ENCODE measurements around the gene PANK4. TPM values are rescaled to one million over a fixed set of nuclear protein-coding genes. Genes with fewer than 3 reads are reported as not detected.
"Not testable (repeated sequence)": the region's sequence is repeated elsewhere in the genome, so short reads cannot be mapped to it uniquely, and the experiment has no call there.

PANK4 gene
- polyA plus RNA-seq, 1 donor, result 27.5 TPM

DNA sequence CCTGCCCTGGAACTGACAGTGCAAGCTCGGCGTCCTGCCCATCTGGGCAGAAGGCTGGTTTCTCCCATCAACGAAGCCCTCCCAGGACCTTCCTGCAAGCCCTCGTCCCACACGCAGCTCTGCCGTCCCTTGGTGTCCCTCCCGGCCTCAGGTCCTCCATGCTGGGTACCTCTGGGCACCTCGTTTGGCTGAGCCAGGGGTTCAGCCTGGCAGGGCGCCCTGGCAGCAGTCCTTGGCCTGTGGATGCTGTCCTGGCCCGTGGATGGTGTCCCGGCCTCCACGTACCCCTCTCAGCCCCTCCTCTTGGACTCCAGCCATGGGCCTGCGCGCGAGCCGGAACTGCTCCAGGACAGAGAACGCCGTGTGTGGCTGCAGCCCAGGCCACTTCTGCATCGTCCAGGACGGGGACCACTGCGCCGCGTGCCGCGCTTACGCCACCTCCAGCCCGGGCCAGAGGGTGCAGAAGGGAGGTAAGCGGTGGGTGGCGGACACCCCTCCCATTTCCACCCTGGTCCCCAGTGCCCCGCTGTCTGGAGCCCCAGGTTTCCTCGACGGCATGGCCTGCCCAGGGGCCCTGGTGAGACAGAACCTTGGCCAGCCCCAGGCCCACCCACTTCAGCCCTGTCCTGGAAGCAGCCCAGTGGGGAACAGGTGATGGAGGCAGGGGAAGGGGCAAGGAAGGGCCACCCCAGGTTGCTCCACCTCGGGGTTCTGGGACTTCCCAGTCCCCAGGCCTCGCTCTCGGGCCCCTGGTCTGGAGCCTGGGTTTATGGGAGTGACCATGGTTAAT lies 33.3 kb upstream of the PANK4 start:
- DNase-seq, result no peak

- DNase-seq, result no peak
These were observed 32.5 kb upstream of the PANK4 start for GRCh38 chr1:2558861-2559260.

DNA sequence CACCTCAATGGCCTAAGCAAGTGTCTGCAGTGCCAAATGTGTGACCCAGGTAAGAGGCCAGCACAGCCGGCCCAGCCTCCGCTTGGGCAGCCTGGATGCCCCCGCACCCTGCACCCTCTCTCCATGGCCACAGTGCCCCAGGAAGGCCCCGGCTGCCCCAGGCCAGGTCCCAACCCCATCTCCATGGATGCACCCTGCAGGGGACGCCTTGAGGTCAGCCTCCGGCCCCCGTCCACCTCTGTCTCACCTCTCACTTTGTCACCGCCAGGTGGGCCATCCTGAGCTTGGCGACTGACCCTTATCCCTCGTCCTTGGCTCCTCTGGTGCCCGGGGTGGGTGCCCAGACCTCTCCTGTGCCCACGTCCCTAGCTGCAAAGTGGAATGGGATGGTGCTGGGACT lies 32.0 kb upstream of the PANK4 start:
- no peak for DNase-seq

GRCh38 chr1:2557482-2558400 lies 31.3 kb upstream of the PANK4 start:
- DNase-seq, result no peak

- DNase-seq, result no peak
These were observed 30.5 kb upstream of the PANK4 start for GRCh38 chr1:2556678-2557481.

DNA sequence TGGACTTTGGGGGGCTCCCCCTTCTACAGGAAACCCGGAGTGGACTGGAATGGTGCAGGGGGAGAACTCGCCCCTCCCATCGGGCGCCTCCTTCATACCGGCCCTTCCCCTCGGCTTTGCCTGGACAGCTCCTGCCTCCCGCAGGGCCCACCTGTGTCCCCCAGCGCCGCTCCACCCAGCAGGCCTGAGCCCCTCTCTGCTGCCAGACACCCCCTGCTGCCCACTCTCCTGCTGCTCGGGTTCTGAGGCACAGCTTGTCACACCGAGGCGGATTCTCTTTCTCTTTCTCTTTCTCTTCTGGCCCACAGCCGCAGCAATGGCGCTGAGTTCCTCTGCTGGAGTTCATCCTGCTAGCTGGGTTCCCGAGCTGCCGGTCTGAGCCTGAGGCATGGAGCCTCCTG lies 29.9 kb upstream of the PANK4 start, which contains the start of gene TNFRSF14:
Gene TNFRSF14, plus strand, starts transcription at position 95 of the 401 bp plus-strand sequence. Its CDS starts 294 bp downstream, at position 389.
- DNase-seq, result no peak

GRCh38 chr1:2555634-2556276 lies 29.4 kb upstream of the PANK4 start:
- DNase-seq, result no peak

DNA sequence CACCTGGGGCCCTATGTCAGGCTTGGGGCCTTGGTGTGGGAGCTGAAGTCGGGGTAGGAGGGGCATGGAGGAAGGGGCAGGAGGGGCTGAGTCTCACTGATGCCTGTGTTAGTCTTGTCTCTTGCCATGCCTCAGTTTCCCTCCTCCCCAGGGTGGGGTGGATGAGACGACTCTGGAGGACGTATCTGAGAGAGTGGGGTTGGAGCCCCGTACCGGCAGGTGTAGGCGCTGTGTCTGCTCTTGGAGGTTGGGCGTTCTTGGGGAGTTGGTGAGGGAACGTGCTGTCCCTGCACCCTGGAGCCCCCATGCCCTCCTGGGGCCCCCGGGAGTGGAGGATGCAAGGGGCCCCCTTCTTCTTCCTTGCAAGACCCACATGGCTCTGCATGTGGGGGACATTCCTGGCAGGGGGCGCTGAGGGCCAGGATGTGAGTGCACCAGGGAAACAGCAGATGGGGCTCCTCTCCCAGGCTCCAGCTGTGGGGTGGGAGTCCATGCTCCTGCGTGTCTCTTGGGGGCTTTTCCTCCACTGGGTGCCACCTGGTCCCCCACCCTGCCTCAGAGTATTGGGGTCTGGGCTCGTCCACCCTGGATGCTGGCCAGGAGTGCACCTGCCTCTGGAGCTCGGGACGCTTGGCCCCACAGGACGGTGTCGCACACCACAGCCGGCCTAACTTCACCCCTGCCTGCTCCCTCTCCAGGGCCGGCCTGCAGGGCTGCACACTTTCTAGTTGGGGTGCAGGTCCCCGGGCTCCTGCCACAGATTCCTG lies 28.4 kb upstream of the PANK4 start:
- no peak for DNase-seq

DNA sequence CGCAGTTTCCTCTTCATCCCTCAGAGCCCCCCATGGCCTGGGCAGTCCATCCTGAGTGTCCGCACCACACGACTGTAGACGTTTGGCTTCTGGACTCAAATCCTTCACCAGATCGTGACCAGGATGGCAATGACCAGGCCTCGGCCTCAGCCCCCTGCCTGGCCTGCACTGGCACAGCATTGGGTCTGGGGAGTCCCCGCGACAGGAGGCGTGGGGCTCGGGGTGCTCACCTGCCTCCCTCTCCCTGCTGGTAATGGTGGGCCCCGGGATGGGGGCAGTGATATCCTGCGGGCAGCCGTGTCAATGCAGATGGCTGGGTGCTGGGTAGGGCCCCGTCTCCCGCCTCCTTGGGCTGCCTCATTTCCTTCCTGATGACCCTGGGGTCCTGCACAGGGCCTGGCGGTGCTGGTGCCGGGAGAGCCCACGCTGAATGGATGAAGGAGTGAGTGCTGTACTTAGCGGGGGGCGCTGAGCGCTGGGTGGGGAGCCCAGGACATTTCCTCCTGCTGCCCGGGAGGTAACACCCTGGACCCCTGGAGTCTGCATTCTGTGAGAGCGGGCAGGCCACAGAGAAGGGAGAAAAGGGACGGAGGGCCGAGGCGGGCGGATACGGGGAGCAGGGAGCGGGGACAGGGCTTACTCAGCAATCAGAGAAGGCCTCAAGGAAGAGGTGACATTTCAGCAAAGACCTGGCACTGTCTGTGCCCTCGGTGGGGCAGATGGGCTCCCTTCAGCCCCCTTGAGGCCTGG lies 27.6 kb upstream of the PANK4 start:
- DNase-seq, result no peak

- not testable (repeated sequence) for DNase-seq
These were observed 26.7 kb upstream of the PANK4 start for GRCh38 chr1:2553076-2553475.

DNA sequence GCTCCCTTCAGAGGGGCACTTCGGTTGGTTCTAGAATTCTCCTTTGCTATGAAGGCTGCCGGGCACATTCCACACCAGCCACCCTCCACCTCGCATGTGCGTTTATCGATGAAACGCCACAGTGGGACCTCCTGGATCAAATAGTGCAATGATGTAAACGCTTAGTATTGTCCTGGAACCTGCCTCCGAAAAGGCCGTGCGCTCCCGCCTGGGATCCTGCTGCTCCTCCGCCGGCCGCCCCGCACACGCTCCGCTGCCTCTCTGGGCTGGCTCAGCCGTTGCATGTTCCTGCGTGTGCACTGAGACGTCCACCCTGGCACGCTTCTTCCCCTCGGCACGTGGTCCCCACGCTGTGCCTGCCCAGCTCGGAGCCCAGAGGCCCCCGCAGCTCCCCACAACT lies 25.8 kb upstream of the PANK4 start:
- DNase-seq, result no peak

GRCh38 chr1:2551544-2551943 lies 25.1 kb upstream of the PANK4 start:
- DNase-seq, result not testable (repeated sequence)

DNA sequence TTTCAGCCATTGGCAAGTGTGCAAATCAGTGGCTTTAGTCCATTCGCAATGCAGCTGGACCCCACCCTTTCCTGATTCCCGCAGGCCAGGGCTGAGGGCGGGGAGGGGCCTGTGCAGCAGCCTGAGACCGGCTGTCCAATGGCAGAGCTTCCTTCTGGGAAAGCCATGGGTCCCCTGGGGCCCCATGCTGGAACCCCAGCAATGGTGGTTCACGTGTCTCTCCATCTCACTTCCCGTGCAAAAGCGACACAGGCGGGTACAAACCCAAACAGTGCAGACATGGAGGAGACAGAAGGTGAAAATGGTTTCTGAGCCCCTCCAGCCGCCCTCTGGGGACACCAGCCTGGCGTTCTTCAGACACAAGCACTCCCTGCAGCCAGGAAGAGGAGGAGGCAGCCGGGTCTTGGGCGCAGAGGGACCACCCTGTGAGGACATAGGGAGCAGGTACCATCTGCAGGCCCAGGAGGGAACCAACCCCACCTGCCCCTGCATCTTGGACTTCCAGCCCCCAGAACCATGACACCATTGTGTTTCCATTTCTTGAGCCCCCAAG lies 24.0 kb upstream of the PANK4 start:
- not testable (repeated sequence) for DNase-seq

DNA sequence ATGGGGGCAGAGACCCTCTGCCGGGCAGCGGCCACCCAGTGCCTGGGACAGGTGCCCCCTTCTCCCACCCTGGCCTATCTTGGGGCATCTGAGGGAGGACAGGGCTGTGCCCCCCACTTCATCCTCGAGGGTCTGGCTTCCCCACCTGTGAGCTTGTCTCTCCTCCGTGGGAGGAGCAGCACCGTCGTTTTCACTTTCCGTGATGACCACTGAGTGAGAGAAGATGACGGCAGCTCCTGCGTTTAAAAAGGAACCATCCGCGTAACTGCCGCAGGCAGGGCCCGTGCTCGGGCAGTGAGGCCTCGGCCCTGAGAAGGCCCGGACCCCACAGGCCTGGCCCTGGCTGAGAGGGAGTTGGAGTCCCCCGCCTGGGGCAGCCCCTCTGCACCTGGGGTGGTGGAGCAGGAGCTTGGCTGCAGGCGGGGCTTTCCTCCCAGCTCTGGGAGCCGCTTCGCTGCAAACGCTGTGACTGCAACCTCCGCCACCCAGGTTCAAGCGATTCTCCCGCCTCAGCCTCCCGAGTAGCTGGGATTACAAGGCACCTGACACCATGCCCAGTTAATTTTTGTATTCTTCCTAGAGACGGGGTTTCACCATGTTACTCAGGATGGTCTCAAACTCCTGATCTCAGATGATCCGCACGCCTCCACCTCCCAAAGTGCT lies 23.1 kb upstream of the PANK4 start:
- DNase-seq, result not testable (repeated sequence)

DNA sequence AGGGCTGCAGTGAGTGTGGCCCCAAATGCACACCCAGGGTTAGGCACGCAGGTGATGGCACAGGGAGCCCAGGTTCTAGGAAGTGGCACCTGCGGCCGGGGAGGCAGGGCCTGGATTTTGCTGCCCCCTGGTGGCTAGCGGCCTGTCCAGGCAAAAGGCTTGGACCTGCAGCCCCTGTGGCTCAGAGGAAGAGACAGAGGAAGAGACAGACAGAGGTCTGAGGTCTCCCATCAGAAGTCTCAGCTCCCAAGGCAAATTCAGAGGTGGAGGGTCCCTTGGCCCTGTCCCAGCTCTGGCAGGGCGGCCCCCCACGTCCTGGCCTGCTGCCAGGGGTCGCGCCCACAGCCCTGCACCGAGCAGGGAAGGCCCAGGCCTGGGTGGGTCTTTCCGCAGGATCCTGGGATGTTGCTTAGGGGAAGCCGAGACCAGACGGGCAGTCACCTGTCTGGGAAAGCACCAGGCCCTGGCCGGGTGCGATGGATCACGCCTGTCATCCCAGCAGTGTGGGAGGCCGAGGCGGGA lies 21.7 kb upstream of the PANK4 start:
- no peak for DNase-seq

GRCh38 chr1:2547210-2548067 lies 21.0 kb upstream of the PANK4 start:
- no peak for DNase-seq

- DNase-seq, result no peak
These were observed 20.3 kb upstream of the PANK4 start for GRCh38 chr1:2546515-2547209.

Measured in left kidney (tissue), 2 donors.